Activated CD8-positive, alpha-beta memory T cell treated with anti-CD3 and anti-CD28 coated beads for 36 hours (primary cell): ENCODE results near the gene ANKRD37. TPM values are rescaled to one million over a fixed set of nuclear protein-coding genes. Genes with fewer than 3 reads are reported as not detected.
"Not testable (repeated sequence)": the region's sequence is repeated elsewhere in the genome, so short reads cannot be mapped to it uniquely, and the experiment has no call there.

Experiments used
- CTCF ChIA-PET: fragments of 350-600 bp; sonication (Branson Sonifier 250); formaldehyde crosslinking; loops from one replicate; lab custom pipeline; 2021; ENCODE audit warnings: antibody characterized with exemption; lab: Charles Lee
- POLR2A ChIA-PET: fragments of 350-600 bp; sonication (Branson Sonifier 250); formaldehyde crosslinking; loops from one replicate; lab custom pipeline; 2021; ENCODE audit warnings: antibody characterized with exemption; lab: Charles Lee
- total RNA-seq, 2 experiments: library from RNA; stranded (reverse); gene quantifications; one replicate each; pipeline ENCODE4 v1.2.3, GENCODE V29; 2021

The ANKRD37 gene
- total RNA-seq: 10 to 100 TPM; 16.1 to 18.8 TPM

- POLR2A ChIA-PET: interaction anchor here (0.7 to 1.0 kb wide), 4 partner anchors 9 to 195 kb away, joined by 3 to 4 read pairs (median 3); no protein-coding TSS in a partner anchor
- CTCF ChIA-PET: interaction anchor here (1.5 to 1.7 kb wide), 2 partner anchors 9 to 30 kb away, joined by 3 to 4 read pairs; a partner anchor contains a TSS
Observed at GRCh38 chr4:185396724-185397385, at the start of gene ANKRD37. Gene ANKRD37, plus strand, starts transcription at chr4:185396841. Its CDS starts 83 bp downstream, at chr4:185396924.

- POLR2A ChIA-PET: no interaction called here
Observed at GRCh38 chr4:185346975-185347601, 49.6 kb upstream of the ANKRD37 start.

GRCh38 chr4:185351691-185352090, 45.0 kb upstream of the ANKRD37 start:
- POLR2A ChIA-PET: no interaction called here
- CTCF ChIA-PET: interaction anchor here (1.2 kb wide), 1 partner anchor 143 kb away, joined by 3 read pairs; the partner anchor contains the start of gene SNX25

More at GRCh38 chr4:185346975-185347601, 49.6 kb upstream of the ANKRD37 start:
- CTCF ChIA-PET: no interaction called here

GRCh38 chr4:185352202-185352601, 44.4 kb upstream of the ANKRD37 start:
- ChIA-PET CTCF (interaction anchor here (1.2 kb wide), 1 partner anchor 143 kb away, joined by 3 read pairs; the partner anchor contains the start of gene SNX25), POLR2A (no interaction called here)

- POLR2A ChIA-PET: no interaction called here
Observed at GRCh38 chr4:185352741-185353140, 43.9 kb upstream of the ANKRD37 start.

GRCh38 chr4:185357211-185357610, 39.4 kb upstream of the ANKRD37 start:
- CTCF ChIA-PET: no interaction called here
- POLR2A ChIA-PET: no interaction called here

More at GRCh38 chr4:185352741-185353140, 43.9 kb upstream of the ANKRD37 start:
- CTCF ChIA-PET: interaction anchor here (1.2 kb wide), 1 partner anchor 144 kb away, joined by 3 read pairs; the partner anchor contains the start of gene SNX25

GRCh38 chr4:185357733-185358440, 38.8 kb upstream of the ANKRD37 start:
- CTCF ChIA-PET: no interaction called here

GRCh38 chr4:185358514-185358913, 38.1 kb upstream of the ANKRD37 start:
- ChIA-PET CTCF (no interaction called here), POLR2A (no interaction called here)

More at GRCh38 chr4:185357733-185358440, 38.8 kb upstream of the ANKRD37 start:
- POLR2A ChIA-PET: interaction anchor here (0.7 kb wide), 1 partner anchor 127 kb away, joined by 3 read pairs; no protein-coding TSS in a partner anchor

- POLR2A ChIA-PET: no interaction called here
Observed at GRCh38 chr4:185358959-185359358, 37.7 kb upstream of the ANKRD37 start.

GRCh38 chr4:185359767-185360446, 36.7 kb upstream of the ANKRD37 start:
- ChIA-PET CTCF (no interaction called here), POLR2A (no interaction called here)

More at GRCh38 chr4:185358959-185359358, 37.7 kb upstream of the ANKRD37 start:
- CTCF ChIA-PET: no interaction called here

- POLR2A ChIA-PET: no interaction called here
- CTCF ChIA-PET: interaction anchor here (0.7 kb wide), 1 partner anchor 41 kb away, joined by 3 read pairs; no protein-coding TSS in a partner anchor
Observed at GRCh38 chr4:185361872-185362271, 34.8 kb upstream of the ANKRD37 start.

- CTCF ChIA-PET: interaction anchor here (0.7 kb wide), 1 partner anchor 42 kb away, joined by 3 read pairs; no protein-coding TSS in a partner anchor
- POLR2A ChIA-PET: not testable (repeated sequence)
Observed at GRCh38 chr4:185362570-185362969, 34.1 kb upstream of the ANKRD37 start.

- ChIA-PET POLR2A (no interaction called here), CTCF (no interaction called here)
Observed at GRCh38 chr4:185363251-185363650, 33.4 kb upstream of the ANKRD37 start.

- CTCF ChIA-PET: no interaction called here
- POLR2A ChIA-PET: no interaction called here
Observed at GRCh38 chr4:185364886-185365285, 31.8 kb upstream of the ANKRD37 start.

GRCh38 chr4:185369731-185370130, 26.9 kb upstream of the ANKRD37 start:
- ChIA-PET POLR2A (no interaction called here), CTCF (no interaction called here)

GRCh38 chr4:185370268-185370949, 26.2 kb upstream of the ANKRD37 start:
- POLR2A ChIA-PET: no interaction called here

GRCh38 chr4:185371702-185372101, 24.9 kb upstream of the ANKRD37 start:
- POLR2A ChIA-PET: no interaction called here
- CTCF ChIA-PET: no interaction called here

More at GRCh38 chr4:185370268-185370949, 26.2 kb upstream of the ANKRD37 start:
- CTCF ChIA-PET: no interaction called here

GRCh38 chr4:185374027-185374426, 22.6 kb upstream of the ANKRD37 start:
- CTCF ChIA-PET: no interaction called here

More at GRCh38 chr4:185374027-185374426, 22.6 kb upstream of the ANKRD37 start:
- POLR2A ChIA-PET: no interaction called here
